Kidney (tissue), 14 donors: ENCODE data around the gene GHRH. TPM values are rescaled to one million over a fixed set of nuclear protein-coding genes. Genes with fewer than 3 reads are reported as not detected.

Experiments used
- DNase-seq, 5 donors: peaks; one replicate each; pipeline ENCODE4 v3.0.0-alpha.2; 2013 to 2020
- FAIRE-seq: peaks from 2 replicates; lab custom pipeline; 2012; peaks lifted over from hg19 to GRCh38; lab: Jason Lieb, UNC
- H3K27ac ChIP-seq, 2 donors: one replicate each; pipeline ENCODE4 v1.7.0; 2013; ENCODE audit warnings: low read depth in 2 of 2, low read length in 2 of 2, inconsistent platforms in 1 of 2
- H3K27me3 ChIP-seq: one replicate; pipeline ENCODE4 v1.7.1; 2013; ENCODE audit warnings: low read length, inconsistent platforms; ENCODE audit not compliant: control insufficient read depth, insufficient read depth
- H3K36me3 ChIP-seq, 3 donors: one replicate each; pipeline versions ENCODE4 v1.7.0 to v1.7.1; 2013; ENCODE audit warnings: low read length in 3 of 3, control low read depth in 1 of 3, inconsistent platforms in 1 of 3; ENCODE audit not compliant: insufficient read depth in 3 of 3, control insufficient read depth in 2 of 3
- H3K4me1 ChIP-seq, 3 donors: one replicate each; pipeline versions ENCODE4 v1.7.0 to v1.7.1; 2013; ENCODE audit warnings: low read length in 3 of 3, inconsistent platforms in 1 of 3, low read depth in 1 of 3; ENCODE audit not compliant: control insufficient read depth in 2 of 3, insufficient read depth in 2 of 3
- H3K4me3 ChIP-seq, 3 donors: one replicate each; pipeline versions ENCODE4 v1.7.0 to v1.8.1; 2013; ENCODE audit warnings: low read length in 3 of 3, control low read depth in 1 of 3, inconsistent platforms in 1 of 3
- H3K9ac ChIP-seq, 3 donors: one replicate each; pipeline versions ENCODE4 v1.7.0 to v1.7.1; 2013; ENCODE audit warnings: low read length in 3 of 3, control low read depth in 1 of 3, inconsistent platforms in 1 of 3
- H3K9me3 ChIP-seq, 3 donors: one replicate each; pipeline versions ENCODE4 v1.7.0 to v1.7.1; 2013; ENCODE audit warnings: low read length in 3 of 3, control low read depth in 1 of 3, inconsistent platforms in 1 of 3; ENCODE audit not compliant: control insufficient read depth in 2 of 3, insufficient read depth in 1 of 3
- intact Hi-C: fragments of 100-400 bp; cut with DNase I; formaldehyde crosslinking; loops from one replicate; pipeline ENCODE4 v1.11.1; 2022
- polyA plus RNA-seq: library from polyadenylated mRNA; stranded (reverse); fragments of 350-450 nt; fragmentation: Illumina TruSeq; extraction: RNeasy Lipid Tissue Mini Kit (QIAGEN cat#74804); gene quantifications from one replicate; pipeline ENCODE4 v1.2.3, GENCODE V29; 2014; ENCODE audit warnings: low read depth, low replicate concordance; ENCODE audit not compliant: insufficient read depth
- total RNA-seq: library from RNA; stranded (reverse); fragmentation: NEBNext Ultra II Directional; extraction: Animal tissue kit (Norgen Biotek cat#: 25700); gene quantifications from one replicate; pipeline ENCODE4 v1.2.1, GENCODE V29; 2021
- TF ChIP-seq, protein P1 (sequence below): IDR thresholded peaks from 3 replicates; pipeline ENCODE4 v1.5.1; 2012; ENCODE audit warnings: mild to moderate bottlenecking, moderate library complexity, borderline replicate concordance; ENCODE audit not compliant: insufficient read depth; ENCODE audit errors: extremely low read depth
- donor health status: control.
- donor health status: control.
- donor health status: control.
- donor health status: control.
- donor health status: control.
- donor health status: DM: yes; HTN: yes; CAD: no.
- donor health status: Normal renal cell carcinoma (clear cell type).

Gene GHRH
- total and polyA plus RNA-seq, 2 donors from 2014 or later, result not detected

DNA sequence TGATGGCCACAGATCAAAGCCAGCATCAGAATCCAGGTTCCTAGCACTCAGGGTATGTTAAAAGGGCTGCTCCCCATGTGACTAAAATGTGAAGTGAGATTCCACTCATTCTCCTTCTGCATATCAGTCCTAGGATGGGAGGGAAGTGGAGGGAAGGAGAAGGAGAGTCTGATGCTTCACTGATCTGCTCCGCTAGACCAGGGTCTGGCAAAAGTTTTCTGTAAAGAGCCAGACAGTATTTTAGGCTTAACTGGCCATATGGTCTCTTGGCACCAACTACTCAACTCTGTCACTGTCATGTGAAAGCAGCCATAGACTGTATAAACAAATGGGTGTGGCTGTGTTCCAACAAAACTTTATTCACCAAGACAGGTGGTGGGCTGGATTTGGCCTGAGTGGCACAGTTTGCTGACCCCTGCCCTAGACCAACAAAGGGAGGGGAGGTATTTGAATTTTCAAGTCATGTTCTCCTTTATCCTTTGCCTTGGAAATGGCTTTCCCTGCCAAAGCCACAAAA, 22.6 kb downstream of the GHRH start:
- no peak overlapping the region for H3K4me3 ChIP-seq
- TF ChIP-seq, protein P1, sequence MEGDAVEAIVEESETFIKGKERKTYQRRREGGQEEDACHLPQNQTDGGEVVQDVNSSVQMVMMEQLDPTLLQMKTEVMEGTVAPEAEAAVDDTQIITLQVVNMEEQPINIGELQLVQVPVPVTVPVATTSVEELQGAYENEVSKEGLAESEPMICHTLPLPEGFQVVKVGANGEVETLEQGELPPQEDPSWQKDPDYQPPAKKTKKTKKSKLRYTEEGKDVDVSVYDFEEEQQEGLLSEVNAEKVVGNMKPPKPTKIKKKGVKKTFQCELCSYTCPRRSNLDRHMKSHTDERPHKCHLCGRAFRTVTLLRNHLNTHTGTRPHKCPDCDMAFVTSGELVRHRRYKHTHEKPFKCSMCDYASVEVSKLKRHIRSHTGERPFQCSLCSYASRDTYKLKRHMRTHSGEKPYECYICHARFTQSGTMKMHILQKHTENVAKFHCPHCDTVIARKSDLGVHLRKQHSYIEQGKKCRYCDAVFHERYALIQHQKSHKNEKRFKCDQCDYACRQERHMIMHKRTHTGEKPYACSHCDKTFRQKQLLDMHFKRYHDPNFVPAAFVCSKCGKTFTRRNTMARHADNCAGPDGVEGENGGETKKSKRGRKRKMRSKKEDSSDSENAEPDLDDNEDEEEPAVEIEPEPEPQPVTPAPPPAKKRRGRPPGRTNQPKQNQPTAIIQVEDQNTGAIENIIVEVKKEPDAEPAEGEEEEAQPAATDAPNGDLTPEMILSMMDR, result no peak
- DNase-seq, result peak in 1 of 5 donors; percentile 18
- intact Hi-C loops, result no loop called here
- no peak for FAIRE-seq
- no peak overlapping the region for H3K27ac ChIP-seq
- no peak overlapping the region for H3K9ac ChIP-seq
- no peaks in the 10 kb centered on the region for H3K27me3 ChIP-seq
- H3K9me3 ChIP-seq, result no peaks in the 10 kb centered on the region
- H3K4me1 ChIP-seq, result peaks cover 0 to 3% (median 0%) of the 10 kb centered on the region in 3 donors
- peaks cover 6 to 56% (median 43%) of the 10 kb centered on the region in 3 donors for H3K36me3 ChIP-seq

DNA sequence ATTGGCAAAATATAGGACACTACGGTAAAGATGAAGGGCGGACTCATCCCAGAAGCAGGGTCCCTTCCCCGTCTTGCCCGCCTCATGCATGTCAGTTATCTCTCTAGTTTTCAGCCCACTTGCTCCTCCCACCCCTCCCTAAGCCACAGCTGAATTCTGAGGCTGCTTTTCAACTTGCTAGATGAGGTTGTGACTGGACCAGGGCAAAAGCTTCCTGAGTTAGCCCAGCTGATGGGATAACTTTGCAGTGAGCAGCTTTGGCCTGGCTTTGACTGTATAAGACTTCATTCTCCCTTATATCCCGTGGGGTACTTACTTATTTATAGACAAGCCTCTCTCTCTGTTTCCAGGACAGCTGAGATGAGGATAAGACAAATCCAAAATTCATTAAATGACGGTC, 23.2 kb downstream of the GHRH start:
- no peak overlapping the region for H3K4me3 ChIP-seq
- no peak overlapping the region for H3K27ac ChIP-seq
- no peak for FAIRE-seq
- no peaks in the 10 kb centered on the region for H3K27me3 ChIP-seq
- intact Hi-C loops, result no loop called here
- no peaks in the 10 kb centered on the region for H3K9me3 ChIP-seq
- TF ChIP-seq, protein P1, result no peak
- no peaks in the 10 kb centered on the region for H3K4me1 ChIP-seq
- no peak overlapping the region for H3K9ac ChIP-seq
- peaks cover 8 to 61% (median 47%) of the 10 kb centered on the region in 3 donors for H3K36me3 ChIP-seq
- DNase-seq, result no peak

DNA sequence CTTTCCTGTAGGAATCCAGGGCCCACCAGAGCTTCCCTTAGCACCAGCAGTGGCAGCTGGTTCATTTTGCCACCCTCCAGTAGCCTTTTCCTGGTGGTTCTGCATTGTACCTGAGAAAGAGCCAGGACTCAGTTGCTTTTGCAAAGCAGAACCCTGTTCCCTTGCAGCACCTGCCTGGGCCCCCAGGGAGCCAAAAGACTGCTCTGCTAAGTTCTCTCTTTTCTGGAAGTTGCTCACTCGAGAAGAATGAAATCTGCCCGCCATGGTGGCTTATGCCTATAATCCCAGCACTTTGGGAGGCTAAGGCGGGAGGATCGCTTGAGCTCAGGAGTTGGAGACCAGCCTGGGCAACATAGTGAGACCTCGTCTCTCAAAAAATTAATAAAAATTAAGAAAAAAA, 24.0 kb downstream of the GHRH start:
- H3K9ac ChIP-seq, result no peak overlapping the region
- no peak for DNase-seq
- H3K36me3 ChIP-seq, result peaks cover 8 to 65% (median 48%) of the 10 kb centered on the region in 3 donors
- intact Hi-C loops, result no loop called here
- no peaks in the 10 kb centered on the region for H3K9me3 ChIP-seq
- no peak overlapping the region for H3K27ac ChIP-seq
- FAIRE-seq, result no peak
- no peaks in the 10 kb centered on the region for H3K27me3 ChIP-seq
- H3K4me3 ChIP-seq, result no peak overlapping the region
- TF ChIP-seq, protein P1, result no peak
- H3K4me1 ChIP-seq, result no peaks in the 10 kb centered on the region

DNA sequence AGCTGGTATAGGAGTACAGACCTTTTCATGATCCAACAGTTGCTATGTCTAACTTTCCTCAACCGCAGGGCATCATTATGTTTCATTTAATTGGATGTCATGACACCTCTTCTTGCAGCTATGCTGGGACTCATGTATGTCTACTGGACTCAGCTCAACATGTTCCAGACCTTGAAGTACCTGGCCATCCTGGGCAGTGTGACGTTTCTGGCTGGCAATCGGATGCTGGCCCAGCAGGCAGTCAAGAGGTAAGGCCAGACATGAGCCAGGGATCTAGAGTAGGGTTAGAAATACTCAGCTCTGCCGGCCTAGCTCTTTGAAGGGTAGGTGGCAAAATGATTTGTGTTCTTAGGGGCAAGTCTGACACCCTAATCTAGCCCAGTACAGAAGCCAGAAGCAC, 25.2 kb downstream of the GHRH start:
- intact Hi-C loops, result no loop called here
- H3K9me3 ChIP-seq, result no peaks in the 10 kb centered on the region
- no peak overlapping the region for H3K9ac ChIP-seq
- peaks cover 6 to 66% (median 56%) of the 10 kb centered on the region in 3 donors for H3K36me3 ChIP-seq
- DNase-seq, result no peak
- H3K4me3 ChIP-seq, result no peak overlapping the region
- no peak overlapping the region for H3K27ac ChIP-seq
- H3K4me1 ChIP-seq, result no peaks in the 10 kb centered on the region
- TF ChIP-seq, protein P1, result no peak
- FAIRE-seq, result no peak
- no peaks in the 10 kb centered on the region for H3K27me3 ChIP-seq
